Measurements from ENCODE around the gene TOMM40L.

DNA sequence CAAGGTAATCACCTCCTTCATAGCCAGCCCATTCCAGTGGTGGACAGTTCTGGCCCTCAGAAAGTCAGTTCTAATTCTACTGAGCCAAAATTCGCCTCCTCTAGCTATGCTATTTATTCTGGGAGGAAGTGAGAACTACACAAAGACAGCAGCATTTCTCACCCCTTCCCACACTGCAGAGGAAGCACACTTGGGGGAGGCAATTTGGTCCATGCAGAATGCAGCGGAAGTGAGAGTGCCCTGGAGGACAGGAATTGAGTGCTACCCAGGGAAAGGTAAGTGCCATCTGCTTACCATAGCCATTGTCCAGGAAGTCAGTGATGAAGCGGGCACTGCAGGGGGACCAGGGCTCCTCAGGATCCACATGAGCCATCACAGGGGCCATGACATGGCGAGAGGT lies 30.7 kb upstream of the TOMM40L start:
- TF ChIP-seq EZH2 (IDR thresholded peaks at IDR 0.05; ENCODE audit: borderline replicate concordance, low read length), result no peak
- TF ChIP-seq, protein P1, sequence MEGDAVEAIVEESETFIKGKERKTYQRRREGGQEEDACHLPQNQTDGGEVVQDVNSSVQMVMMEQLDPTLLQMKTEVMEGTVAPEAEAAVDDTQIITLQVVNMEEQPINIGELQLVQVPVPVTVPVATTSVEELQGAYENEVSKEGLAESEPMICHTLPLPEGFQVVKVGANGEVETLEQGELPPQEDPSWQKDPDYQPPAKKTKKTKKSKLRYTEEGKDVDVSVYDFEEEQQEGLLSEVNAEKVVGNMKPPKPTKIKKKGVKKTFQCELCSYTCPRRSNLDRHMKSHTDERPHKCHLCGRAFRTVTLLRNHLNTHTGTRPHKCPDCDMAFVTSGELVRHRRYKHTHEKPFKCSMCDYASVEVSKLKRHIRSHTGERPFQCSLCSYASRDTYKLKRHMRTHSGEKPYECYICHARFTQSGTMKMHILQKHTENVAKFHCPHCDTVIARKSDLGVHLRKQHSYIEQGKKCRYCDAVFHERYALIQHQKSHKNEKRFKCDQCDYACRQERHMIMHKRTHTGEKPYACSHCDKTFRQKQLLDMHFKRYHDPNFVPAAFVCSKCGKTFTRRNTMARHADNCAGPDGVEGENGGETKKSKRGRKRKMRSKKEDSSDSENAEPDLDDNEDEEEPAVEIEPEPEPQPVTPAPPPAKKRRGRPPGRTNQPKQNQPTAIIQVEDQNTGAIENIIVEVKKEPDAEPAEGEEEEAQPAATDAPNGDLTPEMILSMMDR (IDR thresholded peaks at IDR 0.05; ENCODE audit: low read length), result no peak
